Measurements from ENCODE around the gene OR5I1.
"Not testable (repeated sequence)": the region's sequence is repeated elsewhere in the genome, so short reads cannot be mapped to it uniquely, and the experiment has no call there.

OR5I1 gene

DNA sequence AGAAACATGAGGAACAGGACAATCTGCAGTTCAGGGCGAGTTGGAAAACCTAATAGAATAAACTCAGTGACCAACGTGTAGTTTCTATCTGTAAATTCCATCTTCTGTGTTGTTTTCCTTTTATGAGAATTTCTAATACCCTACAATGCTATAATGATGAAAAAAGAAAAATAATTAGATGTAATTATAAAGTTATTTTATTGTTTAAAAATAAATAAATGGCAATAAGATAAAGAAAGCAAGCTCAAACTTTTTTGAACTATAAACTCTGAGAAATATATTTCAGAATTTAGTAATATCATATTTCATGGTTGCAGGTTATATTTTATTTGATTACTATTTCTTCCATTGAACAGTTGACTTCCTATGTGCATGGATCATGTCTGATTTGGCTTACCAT, at the start of gene OR5I1:
Gene OR5I1, minus strand, starts transcription at position 101 of the 400 bp plus-strand sequence. Its CDS starts 0 bp downstream, at position 101.
- DNase-seq = no peak

GRCh38 chr11:55970935-55971334, 34.7 kb upstream of the OR5I1 start:
- DNase-seq = no peak

- DNase-seq = no peak
Observed at GRCh38 chr11:55969845-55970244, 33.6 kb upstream of the OR5I1 start, which contains the start of gene OR10AG1. Gene OR10AG1 (minus strand): TSS chr11:55969945. CDS start chr11:55969907, 38 bp downstream.

GRCh38 chr11:55967914-55968313, 31.7 kb upstream of the OR5I1 start:
- DNase-seq = no peak

DNA sequence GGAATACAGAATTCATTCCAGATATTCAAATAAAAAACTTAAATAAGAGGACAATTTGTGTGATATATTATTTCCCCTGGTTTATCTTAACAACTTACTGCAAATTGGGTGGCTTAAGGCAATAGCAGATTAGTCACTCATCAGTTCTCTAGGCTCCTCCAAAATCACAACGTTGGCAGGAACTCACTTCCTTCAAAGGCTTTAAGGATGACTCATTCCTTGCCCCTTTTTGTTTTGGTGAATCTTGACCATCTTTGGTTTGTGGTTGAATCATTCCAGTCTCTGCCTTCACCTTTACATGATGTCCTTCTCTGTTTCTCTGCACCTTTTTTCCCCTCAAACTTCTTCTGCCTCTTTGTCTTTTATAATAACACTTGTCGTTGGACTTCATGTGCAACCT, 30.2 kb upstream of the OR5I1 start:
- DNase-seq = peak; percentile 0

- no peak for DNase-seq
Observed at GRCh38 chr11:55956521-55956920, 20.3 kb upstream of the OR5I1 start.

GRCh38 chr11:55949330-55949729, 13.1 kb upstream of the OR5I1 start:
- DNase-seq = no peak

GRCh38 chr11:55942785-55943392, 6.7 kb upstream of the OR5I1 start:
- DNase-seq = peak; percentile 30

DNA sequence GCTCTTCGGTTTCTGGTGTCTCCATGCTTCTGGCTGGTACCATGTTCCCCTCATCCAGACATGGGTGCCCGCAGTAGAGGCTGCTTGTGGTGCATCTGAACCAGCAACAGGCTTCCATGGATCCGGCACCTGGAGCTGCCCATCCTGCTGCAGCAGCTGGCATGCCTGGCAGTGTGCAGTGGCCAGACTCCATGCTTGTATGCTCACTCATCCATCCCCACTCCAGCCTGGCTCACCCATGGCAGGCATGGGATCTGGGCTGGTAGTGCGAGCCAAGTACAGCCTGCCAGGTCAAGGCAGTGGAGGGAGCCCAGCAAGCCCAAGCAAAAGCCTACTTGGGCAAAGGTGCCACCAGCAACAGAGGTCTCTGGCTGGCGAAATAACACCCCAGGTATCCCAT, 15.7 kb downstream of the OR5I1 start:
- no peak for DNase-seq

DNA sequence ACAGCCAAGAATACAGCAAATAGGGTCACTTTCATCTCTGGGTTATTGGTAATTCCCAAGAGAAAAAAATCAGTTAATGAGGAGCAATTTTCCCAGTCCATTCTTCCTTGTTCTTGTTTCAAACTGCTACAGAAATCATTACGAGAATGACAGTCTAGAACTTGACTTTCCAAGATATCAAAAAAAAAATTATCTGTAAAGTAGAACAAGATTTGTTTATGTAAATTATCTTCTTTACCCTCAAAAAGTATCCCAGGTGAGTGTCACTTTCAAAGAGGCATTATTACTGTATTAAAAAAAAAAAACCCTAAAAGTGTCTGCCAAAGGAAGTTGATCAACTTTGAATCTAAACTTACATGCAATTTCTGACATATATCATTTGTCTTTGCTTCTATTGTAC, 21.7 kb downstream of the OR5I1 start, which contains the start of gene OR5W2:
Gene OR5W2, minus strand, starts transcription at position 101 of the 400 bp plus-strand sequence. Its CDS starts 0 bp downstream, at position 101.
- DNase-seq = no peak

DNA sequence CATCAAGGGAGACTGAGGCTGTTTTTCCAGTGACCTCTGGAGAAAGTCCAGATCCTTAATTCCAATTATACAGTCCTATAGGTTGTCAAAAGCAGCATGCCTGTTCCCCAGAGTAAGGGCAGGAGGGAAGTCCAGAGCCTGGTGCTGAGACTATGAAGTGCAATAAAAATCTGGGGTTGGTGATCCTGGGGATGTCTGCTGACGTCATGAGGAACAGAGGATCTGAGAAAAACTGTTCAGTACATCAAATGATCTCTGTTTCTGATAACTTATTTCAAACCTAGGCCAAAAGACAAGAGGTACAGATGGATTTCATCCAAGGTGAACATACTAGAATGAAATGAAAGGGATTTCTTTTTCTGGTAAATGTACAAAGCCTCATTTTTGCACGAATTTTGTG, 33.9 kb downstream of the OR5I1 start:
- no peak for DNase-seq

- no peak for DNase-seq
Observed at GRCh38 chr11:55895216-55895615, 41.0 kb downstream of the OR5I1 start.

DNA sequence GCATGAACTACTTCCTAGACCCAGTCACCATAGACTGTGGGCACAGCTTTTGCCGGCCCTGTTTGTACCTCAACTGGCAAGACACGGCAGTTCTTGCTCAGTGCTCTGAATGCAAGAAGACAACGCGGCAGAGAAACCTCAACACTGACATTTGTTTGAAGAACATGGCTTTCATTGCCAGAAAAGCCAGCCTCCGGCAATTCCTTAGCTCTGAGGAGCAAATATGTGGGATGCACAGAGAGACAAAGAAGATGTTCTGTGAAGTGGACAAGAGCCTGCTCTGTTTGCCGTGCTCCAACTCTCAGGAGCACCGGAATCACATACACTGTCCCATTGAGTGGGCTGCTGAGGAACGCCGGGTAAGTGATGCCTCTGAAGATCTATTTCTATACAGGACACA, 50.7 kb downstream of the OR5I1 start:
- not testable (repeated sequence) for DNase-seq
